GM10248 (cell line): ENCODE data around the gene GRK3.
"Not testable (repeated sequence)": the region's sequence is repeated elsewhere in the genome, so short reads cannot be mapped to it uniquely, and the experiment has no call there.

Experiments used
- CTCF ChIA-PET: fragments of 300-600 bp; sonication (Branson Sonifier 250); formaldehyde crosslinking; extraction: SDS; loops from one replicate; lab custom pipeline; 2021; ENCODE audit warnings: antibody characterized with exemption; lab: Yijun Ruan, JAX
- POLR2A ChIA-PET: fragments of 350-650 bp; sonication (Branson Sonifier 250); formaldehyde crosslinking; extraction: SDS; loops from one replicate; lab custom pipeline; 2020; ENCODE audit warnings: antibody characterized with exemption; lab: Yijun Ruan, JAX
- DNase-seq: peaks from one replicate; pipeline ENCODE4 v3.0.0; 2012; ENCODE audit errors: extremely low spot score
- CTCF ChIP-seq: IDR thresholded peaks from 2 replicates; pipeline ENCODE4 v1.5.1; 2012; ENCODE audit warnings: mild to moderate bottlenecking, low read depth; ENCODE audit errors: extremely low read depth, missing control alignments, control extremely low read depth

Gene GRK3

DNA sequence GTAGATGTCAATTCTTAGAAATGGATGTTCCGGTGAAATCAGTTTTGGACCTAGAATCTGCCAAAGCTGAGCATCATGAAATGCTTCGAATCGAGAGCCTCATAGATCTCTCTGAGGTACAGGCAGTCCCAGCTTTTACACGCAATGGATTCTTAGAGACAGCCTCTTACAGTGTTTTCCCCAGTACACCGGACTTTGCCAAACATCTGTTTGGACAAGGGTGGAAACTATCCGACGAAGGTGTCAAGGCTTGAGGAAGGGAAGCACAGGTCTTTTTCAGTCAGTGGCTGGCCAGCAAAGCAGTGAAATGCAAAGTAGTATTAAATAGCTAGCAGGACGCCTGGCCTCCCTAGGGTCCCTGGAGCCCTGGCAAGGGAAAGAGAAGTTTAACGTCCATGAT lies 4.9 kb downstream of the GRK3 start:
- DNase-seq: no peak
- ChIA-PET CTCF (interaction anchor here (0.8 kb wide), 1 partner anchor 10 kb away, joined by 3 read pairs; no protein-coding TSS in a partner anchor), POLR2A (interaction anchor here (0.6 kb wide), 1 partner anchor 10 kb away, joined by 3 read pairs; no protein-coding TSS in a partner anchor)
- no peak for TF ChIP-seq CTCF

- TF ChIP-seq CTCF: no peak
- CTCF ChIA-PET: interaction anchor here (0.8 kb wide), 1 partner anchor 11 kb away, joined by 3 read pairs; no protein-coding TSS in a partner anchor
- no peak for DNase-seq
- POLR2A ChIA-PET: interaction anchor here (0.6 kb wide), 1 partner anchor 11 kb away, joined by 3 read pairs; no protein-coding TSS in a partner anchor
These were observed 5.5 kb downstream of the GRK3 start for GRCh38 chr22:25569983-25570382.

- CTCF ChIA-PET: interaction anchor here (0.8 kb wide), 1 partner anchor 11 kb away, joined by 3 read pairs; no protein-coding TSS in a partner anchor
- POLR2A ChIA-PET: no interaction called here
- no peak for TF ChIP-seq CTCF
- no peak for DNase-seq
These were observed 6.0 kb downstream of the GRK3 start for GRCh38 chr22:25570486-25570885.

DNA sequence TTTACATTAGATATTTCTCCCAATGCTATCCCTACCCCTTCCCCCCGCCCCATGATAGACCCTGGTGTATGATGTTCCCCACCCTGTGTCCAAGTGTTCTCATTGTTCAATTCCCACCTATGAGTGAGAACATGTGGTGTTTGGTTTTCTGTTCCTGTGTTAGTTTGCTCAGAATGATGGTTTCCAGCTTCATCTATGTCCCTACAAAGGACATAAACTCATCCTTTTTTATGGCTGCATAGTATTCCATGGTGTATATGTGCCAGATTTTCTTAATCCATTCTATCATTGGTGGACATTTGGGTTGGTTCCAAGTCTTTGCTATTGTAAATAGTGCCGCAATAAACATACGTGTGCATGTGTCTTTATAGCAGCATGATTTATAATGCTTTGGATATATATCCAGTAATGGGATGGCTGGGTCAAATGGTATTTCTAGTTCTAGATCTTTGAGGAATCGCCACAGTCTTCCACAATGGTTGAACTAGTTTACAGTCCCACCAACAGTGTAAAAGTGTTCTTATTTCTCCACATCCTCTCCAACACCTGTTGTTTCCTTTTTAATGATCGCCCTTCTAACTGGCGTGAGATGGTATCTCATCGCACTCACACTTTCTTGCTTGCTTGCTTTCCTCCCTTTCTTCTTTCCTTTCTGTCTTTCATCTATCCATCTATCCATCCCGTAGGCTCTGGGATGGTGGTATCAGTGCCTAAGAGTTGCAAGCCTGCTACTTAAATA lies 7.7 kb downstream of the GRK3 start:
- CTCF ChIA-PET: interaction anchor here (1.0 to 1.6 kb wide), 4 partner anchors 7 to 201 kb away, joined by 3 to 5 read pairs (median 4); partner anchors contain the start of gene GRK3
- DNase-seq, POLR2A ChIA-PET: not testable (repeated sequence)

- ChIA-PET POLR2A (no interaction called here), CTCF (interaction anchor here (1.0 to 1.6 kb wide), 4 partner anchors 8 to 200 kb away, joined by 3 to 5 read pairs (median 4); partner anchors contain the start of gene GRK3)
- no peak for TF ChIP-seq CTCF
- peak; percentile 43 for DNase-seq
These were observed 8.3 kb downstream of the GRK3 start for GRCh38 chr22:25572708-25573171.

DNA sequence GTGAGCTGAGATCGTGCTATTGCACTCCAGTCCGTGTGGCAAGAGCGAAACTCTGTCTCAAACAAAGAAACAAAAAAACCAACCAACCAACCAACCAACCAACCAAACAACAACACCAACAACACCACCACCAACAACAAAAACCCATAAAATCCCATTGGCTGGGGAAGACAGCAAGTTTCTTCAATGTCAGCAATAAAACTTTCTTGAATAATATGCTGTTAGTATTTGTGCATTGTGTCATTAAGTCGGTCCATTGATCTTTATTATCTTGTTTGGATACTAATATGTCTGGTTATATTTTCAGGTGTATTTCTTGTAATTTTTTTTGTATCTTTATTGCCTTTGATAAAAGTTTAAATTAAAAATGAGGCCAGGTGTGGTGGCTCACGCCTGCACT lies 9.4 kb downstream of the GRK3 start:
- no peak for DNase-seq
- POLR2A ChIA-PET: no interaction called here
- CTCF ChIA-PET: interaction anchor here (0.9 to 1.6 kb wide), 3 partner anchors 8 to 29 kb away, joined by 3 to 5 read pairs (median 4); partner anchors contain the start of gene GRK3
- no peak for TF ChIP-seq CTCF

DNA sequence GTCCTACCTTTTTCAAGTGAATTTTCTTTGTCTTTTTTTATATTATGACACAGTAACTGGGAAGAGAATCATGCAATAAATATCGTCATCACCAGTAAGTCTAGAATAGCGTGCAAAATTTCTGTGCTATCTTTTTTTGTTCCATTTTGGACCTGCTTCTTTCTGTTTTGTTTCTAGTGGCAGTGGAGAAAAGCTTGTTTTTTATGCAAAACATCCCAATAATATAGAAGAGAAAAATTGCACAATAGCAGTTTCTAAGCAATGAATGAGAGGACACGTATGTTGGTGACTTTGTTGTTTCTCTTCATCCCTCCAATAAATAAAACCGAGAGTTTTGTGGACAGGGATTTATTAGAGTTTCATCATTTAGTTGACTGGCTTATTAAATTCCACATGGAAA lies 10.3 kb downstream of the GRK3 start:
- ChIA-PET POLR2A (no interaction called here), CTCF (interaction anchor here (0.9 kb wide), 3 partner anchors 9 to 198 kb away, joined by 3 read pairs; no protein-coding TSS in a partner anchor)
- no peak for DNase-seq
- TF ChIP-seq CTCF: no peak

GRCh38 chr22:25575674-25576392 lies 11.4 kb downstream of the GRK3 start:
- POLR2A ChIA-PET: not testable (repeated sequence)

GRCh38 chr22:25581452-25581851 lies 17.0 kb downstream of the GRK3 start:
- CTCF ChIA-PET: interaction anchor here (1.6 kb wide), 1 partner anchor 9 kb away, joined by 5 read pairs; no protein-coding TSS in a partner anchor
- DNase-seq, POLR2A ChIA-PET: not testable (repeated sequence)

More at GRCh38 chr22:25575674-25576392, 11.4 kb downstream of the GRK3 start:
- not testable (repeated sequence) for DNase-seq
- CTCF ChIA-PET: interaction anchor here (0.9 to 1.3 kb wide), 3 partner anchors 10 to 197 kb away, joined by 3 read pairs; no protein-coding TSS in a partner anchor
